ENCODE data around the gene KIF6. TPM values are rescaled to one million over a fixed set of nuclear protein-coding genes. Genes with fewer than 3 reads are reported as not detected.

The KIF6 gene
- total RNA-seq, 1 experiment from 2014 or later: not detected

GRCh38 chr6:39524007-39524406 lies 201.2 kb downstream of the KIF6 start:
- Histone ChIP-seq H3K79me2 (ENCODE audit: insufficient read depth, low read length) (no peaks in the 10 kb centered on the region), H4K20me1 (ENCODE audit: insufficient read depth) (no peaks in the 10 kb centered on the region), H3K9me3 (ENCODE audit: control insufficient read depth in 1 of 2, insufficient read depth in 1 of 2, low read depth in 1 of 2, low read length in 2 of 2) (no peaks in the 10 kb centered on the region), H3K4me2 (ENCODE audit: low read length) (no peak overlapping the region), H3K9me2 (ENCODE audit: insufficient read depth) (no peaks in the 10 kb centered on the region), H3K36me3 (ENCODE audit: control insufficient read depth in 1 of 2, insufficient read depth in 2 of 2, low read length in 2 of 2) (no peaks in the 10 kb centered on the region), H3K4me3 (replicated peaks in 1 of 2; ENCODE audit: low read depth in 1 of 2, low read length in 2 of 2) (no peak overlapping the region), H3K4me1 (ENCODE audit: control insufficient read depth in 1 of 2, insufficient read depth in 2 of 2, low read length in 2 of 2) (no peaks in the 10 kb centered on the region), H2AFZ (ENCODE audit: low read depth, low read length, poor library complexity, severe bottlenecking) (no peak overlapping the region), H3K9ac (ENCODE audit: low read length) (no peak overlapping the region), H3K27ac (ENCODE audit: low read depth, low read length) (no peak overlapping the region), H3K27me3 (ENCODE audit: insufficient read depth, low read length) (peaks cover 68% of the 10 kb centered on the region)
- ATAC-seq: no peak
- ChIA-PET POLR2A (no interaction called here), CTCF (no interaction called here), RAD21 (ENCODE audit: low non-redundant PET in 1 of 2, low total read pairs in 2 of 2, uncharacterized antibody in 2 of 2, unreplicated experiment in 2 of 2) (no interaction called here)
- TF ChIP-seq CTCF (IDR thresholded peaks at IDR 0.05 in 2 of 3, conservative IDR thresholded peaks at IDR 0.05 in 1 of 3; ENCODE audit: borderline replicate concordance in 1 of 3, insufficient read depth in 1 of 3, low read depth in 2 of 3, low read length in 2 of 3) (no peak), ZBTB33 (IDR thresholded peaks at IDR 0.05; ENCODE audit: extremely low read depth, insufficient replicate concordance, low read length) (no peak), REST (IDR thresholded peaks at IDR 0.05; ENCODE audit: low read depth) (no peak)
- no peak for DNase-seq (ENCODE audit: low read depth, low spot score)
- no TSS peak for BruUV-seq (replicated peaks)
- intact Hi-C loops (cut with micrococcal nuclease): no loop called here
